CD14-positive monocyte (primary cell): ENCODE measurements around the gene TAOK1. TPM values are rescaled to one million over a fixed set of nuclear protein-coding genes. Genes with fewer than 3 reads are reported as not detected.
A peak's percentile ranks its signal among the peaks of the same experiment; 100 is the strongest.

Experiments used
- DNase-seq, 3 donors: peaks; one replicate each; pipeline ENCODE4 v3.0.0-alpha.2; 2011 to 2022
- H2AFZ ChIP-seq: 2 replicates; pipeline ENCODE4 v1.6.0; 2012; ENCODE audit warnings: mild to moderate bottlenecking, low read depth, low read length, inconsistent platforms; ENCODE audit not compliant: insufficient read depth, poor library complexity, severe bottlenecking
- H3K27ac ChIP-seq, 2 donors: 1 replicate in 1 of 2; 2 replicates in 1 of 2; pipeline ENCODE4 v1.5.1; 2012 to 2013; ENCODE audit warnings: low read length in 2 of 2, control low read depth in 1 of 2, inconsistent platforms in 1 of 2, low read depth in 1 of 2, mild to moderate bottlenecking in 1 of 2
- H3K27me3 ChIP-seq, 2 donors: one replicate each; pipeline versions ENCODE4 v1.6.0 to v1.6.1; 2011 to 2013; ENCODE audit warnings: low read length in 2 of 2; ENCODE audit not compliant: control insufficient read depth in 2 of 2, insufficient read depth in 2 of 2
- H3K36me3 ChIP-seq, 2 donors: replicated peaks in 1 of 2; 1 replicate in 1 of 2; 2 replicates in 1 of 2; pipeline versions ENCODE4 v1.5.1 to v1.6.1; 2012 to 2013; ENCODE audit warnings: low read length in 2 of 2, control low read depth in 1 of 2, inconsistent platforms in 1 of 2, mild to moderate bottlenecking in 1 of 2; ENCODE audit not compliant: insufficient read depth in 2 of 2, control insufficient read depth in 1 of 2
- H3K4me1 ChIP-seq, 2 donors: 1 replicate in 1 of 2; 2 replicates in 1 of 2; pipeline versions ENCODE4 v1.5.1 to v1.6.1; 2012 to 2013; ENCODE audit warnings: low read length in 2 of 2, control low read depth in 1 of 2, inconsistent platforms in 1 of 2, mild to moderate bottlenecking in 1 of 2, moderate library complexity in 1 of 2; ENCODE audit not compliant: insufficient read depth in 2 of 2, control insufficient read depth in 1 of 2
- H3K4me2 ChIP-seq: replicated peaks from 2 replicates; pipeline ENCODE3; 2012; ENCODE audit warnings: low read length, moderate library complexity, mild to moderate bottlenecking; ENCODE audit not compliant: poor library complexity, severe bottlenecking; ENCODE audit errors: extremely low read depth
- H3K4me3 ChIP-seq, 3 experiments: fragments of 200-600 bp in 1 of 3; sonication (generic) in 1 of 3; replicated peaks in 1 of 3; 1 replicate in 2 of 3; 2 replicates in 1 of 3; pipeline ENCODE4 v1.5.1; 2011 to 2013; ENCODE audit warnings: low read length in 3 of 3, mild to moderate bottlenecking in 3 of 3, control low read depth in 2 of 3, low read depth in 2 of 3, inconsistent platforms in 1 of 3, moderate library complexity in 1 of 3
- H3K79me2 ChIP-seq: 2 replicates; pipeline ENCODE4 v1.6.0; 2012; ENCODE audit warnings: mild to moderate bottlenecking, control low read depth, inconsistent platforms, low read length, moderate library complexity; ENCODE audit not compliant: insufficient read depth
- H3K9ac ChIP-seq: 2 replicates; pipeline ENCODE4 v1.6.0; 2017; ENCODE audit warnings: low read length, mild to moderate bottlenecking; ENCODE audit not compliant: insufficient read depth, poor library complexity, severe bottlenecking
- H3K9me3 ChIP-seq, 2 donors: replicated peaks in 1 of 2; 1 replicate in 1 of 2; 2 replicates in 1 of 2; pipeline versions ENCODE4 v1.5.1 to v1.6.1; 2012 to 2013; ENCODE audit warnings: low read length in 2 of 2, control low read depth in 1 of 2; ENCODE audit not compliant: control insufficient read depth in 1 of 2, insufficient read depth in 1 of 2
- H4K20me1 ChIP-seq: 2 replicates; pipeline ENCODE4 v1.6.0; 2012; ENCODE audit warnings: mild to moderate bottlenecking, low read length, control low read depth, moderate library complexity; ENCODE audit not compliant: insufficient read depth
- H3K27ac Mint-ChIP-seq, 7 donors: one replicate each; pipeline ENCODE4 v1.8.0; 2020; ENCODE audit warnings: mild to moderate bottlenecking in 7 of 7, mixed read lengths in 7 of 7, moderate library complexity in 6 of 7, inconsistent platforms in 2 of 7
- H3K27me3 Mint-ChIP-seq, 3 donors: one replicate each; pipeline ENCODE4 v1.8.0; 2021 to 2022; ENCODE audit warnings: low read depth in 3 of 3, mild to moderate bottlenecking in 3 of 3, mixed read lengths in 3 of 3, moderate library complexity in 3 of 3, inconsistent platforms in 1 of 3
- H3K36me3 Mint-ChIP-seq, 2 donors: one replicate each; pipeline ENCODE4 v1.8.0; 2020; ENCODE audit warnings: mixed read lengths in 2 of 2, inconsistent platforms in 1 of 2, mild to moderate bottlenecking in 1 of 2
- H3K4me1 Mint-ChIP-seq: one replicate; pipeline ENCODE4 v1.8.0; 2020; ENCODE audit warnings: mild to moderate bottlenecking, mixed read lengths
- H3K4me3 Mint-ChIP-seq, 2 donors: one replicate each; pipeline ENCODE4 v1.8.0; 2020; ENCODE audit warnings: mild to moderate bottlenecking in 2 of 2, mixed read lengths in 2 of 2, moderate library complexity in 1 of 2
- H3K9me3 Mint-ChIP-seq, 7 donors: one replicate each; pipeline ENCODE4 v1.8.0; 2020 to 2022; ENCODE audit warnings: mixed read lengths in 7 of 7, mild to moderate bottlenecking in 6 of 7, moderate library complexity in 6 of 7, inconsistent platforms in 2 of 7
- WGBS: methylation state at CpG from one replicate; pipeline ENCODE4 v1.1.5; 2013; ENCODE audit warnings: missing lambda C conversion rate; ENCODE audit not compliant: insufficient coverage; 5-methylcytosine and 5-hydroxymethylcytosine counted together
- intact Hi-C, 2 donors: fragments of 100-400 bp; cut with micrococcal nuclease; formaldehyde crosslinking; loops; one replicate each; pipeline versions ENCODE4 v1.15.0 to v1.15.1; 2023
- polyA plus RNA-seq, 3 donors: library from polyadenylated mRNA; depleted of rRNA in 1 of 3; unstranded in 2 of 3; stranded (reverse) in 1 of 3; fragments of 300-500 nt in 2 of 3; fragments of >200 nt in 1 of 3; fragmentation: Illumina TruSeq in 2 of 3; gene quantifications; 1 replicate in 2 of 3; 2 replicates in 1 of 3; pipeline ENCODE4 v1.2.3, GENCODE V29; 2012 to 2021
- TF ChIP-seq, protein P1 (sequence below): fragments of 200-600 bp; IDR thresholded peaks from one replicate; pipeline ENCODE4 v1.8.0; 2022; ENCODE audit warnings: antibody characterized with exemption, mild to moderate bottlenecking

TAOK1 gene
- polyA plus RNA-seq, 3 donors, result 2.4 to 13.9 (median 4.8) TPM

DNA sequence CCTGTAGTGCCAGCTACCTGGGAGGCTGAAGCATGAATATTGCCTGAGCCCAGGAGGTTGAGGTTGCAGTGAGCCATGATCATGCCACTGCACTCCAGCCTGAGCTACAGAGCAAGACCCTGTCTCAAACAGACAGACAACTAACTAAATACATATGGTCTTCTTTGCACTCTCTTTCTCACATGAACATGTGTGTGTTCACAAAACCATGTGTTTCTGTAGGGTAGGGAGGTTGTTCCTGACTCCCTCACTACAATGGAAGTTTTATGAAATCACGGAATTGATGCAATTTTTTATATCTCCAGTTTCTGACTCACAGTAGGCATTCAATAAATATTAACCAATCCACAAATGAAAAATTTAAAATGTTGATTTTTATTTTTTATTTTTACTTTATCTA is 128.2 kb downstream of the TAOK1 start:
- no CpG with 5 or more reads among the region's 1 CpG for WGBS
- Histone ChIP-seq H3K27ac (no peak overlapping the region), H3K36me3 (peaks cover 83 to 95% of the 10 kb centered on the region in 2 donors), H3K79me2 (no peaks in the 10 kb centered on the region), H3K4me1 (no peaks in the 10 kb centered on the region), H3K27me3 (no peaks in the 10 kb centered on the region), H3K4me2 (no peak overlapping the region), H3K9ac (no peak overlapping the region), H3K4me3 (no peak overlapping the region), H3K9me3 (no peaks in the 10 kb centered on the region), H4K20me1 (peaks cover 27% of the 10 kb centered on the region), H2AFZ (no peak overlapping the region)
- no peak overlapping the region for H3K4me3 Mint-ChIP-seq
- intact Hi-C loops, result no loop called here
- H3K27me3 Mint-ChIP-seq, result no peaks in the 10 kb centered on the region
- no peak for DNase-seq
- H3K27ac Mint-ChIP-seq, result peak overlapping the region in 1 of 7 donors; percentile 30
- no peaks in the 10 kb centered on the region for H3K4me1 Mint-ChIP-seq
- TF ChIP-seq, protein P1, sequence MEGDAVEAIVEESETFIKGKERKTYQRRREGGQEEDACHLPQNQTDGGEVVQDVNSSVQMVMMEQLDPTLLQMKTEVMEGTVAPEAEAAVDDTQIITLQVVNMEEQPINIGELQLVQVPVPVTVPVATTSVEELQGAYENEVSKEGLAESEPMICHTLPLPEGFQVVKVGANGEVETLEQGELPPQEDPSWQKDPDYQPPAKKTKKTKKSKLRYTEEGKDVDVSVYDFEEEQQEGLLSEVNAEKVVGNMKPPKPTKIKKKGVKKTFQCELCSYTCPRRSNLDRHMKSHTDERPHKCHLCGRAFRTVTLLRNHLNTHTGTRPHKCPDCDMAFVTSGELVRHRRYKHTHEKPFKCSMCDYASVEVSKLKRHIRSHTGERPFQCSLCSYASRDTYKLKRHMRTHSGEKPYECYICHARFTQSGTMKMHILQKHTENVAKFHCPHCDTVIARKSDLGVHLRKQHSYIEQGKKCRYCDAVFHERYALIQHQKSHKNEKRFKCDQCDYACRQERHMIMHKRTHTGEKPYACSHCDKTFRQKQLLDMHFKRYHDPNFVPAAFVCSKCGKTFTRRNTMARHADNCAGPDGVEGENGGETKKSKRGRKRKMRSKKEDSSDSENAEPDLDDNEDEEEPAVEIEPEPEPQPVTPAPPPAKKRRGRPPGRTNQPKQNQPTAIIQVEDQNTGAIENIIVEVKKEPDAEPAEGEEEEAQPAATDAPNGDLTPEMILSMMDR, result no peak
- no peaks in the 10 kb centered on the region for H3K9me3 Mint-ChIP-seq
- peaks cover 76 to 90% of the 10 kb centered on the region in 2 donors for H3K36me3 Mint-ChIP-seq

DNA sequence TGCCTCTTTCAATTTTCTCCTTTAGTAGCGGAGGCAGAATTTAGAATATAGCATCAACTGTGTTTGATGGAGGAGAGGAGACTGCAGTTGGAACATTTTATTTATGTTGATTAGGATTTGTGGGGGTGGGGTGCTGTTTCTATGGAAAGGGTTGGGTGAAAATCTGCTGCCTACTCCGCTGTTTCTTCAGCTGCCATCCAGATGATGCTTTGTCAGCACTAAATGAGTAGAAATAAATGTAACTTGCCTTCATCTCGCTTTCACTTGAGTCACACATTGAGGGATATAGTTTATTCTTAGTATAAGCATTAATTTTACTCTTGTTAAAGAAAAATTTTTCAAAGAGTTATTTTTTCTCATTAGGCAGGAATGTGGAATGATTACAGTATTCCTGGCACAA is 134.5 kb downstream of the TAOK1 start:
- Histone ChIP-seq H3K4me3 (no peak overlapping the region), H3K9ac (no peak overlapping the region), H4K20me1 (peaks cover 46% of the 10 kb centered on the region), H3K79me2 (no peaks in the 10 kb centered on the region), H3K4me2 (no peak overlapping the region), H3K27ac (no peak overlapping the region), H3K36me3 (peaks cover 66 to 100% of the 10 kb centered on the region in 2 donors), H2AFZ (no peak overlapping the region), H3K27me3 (no peaks in the 10 kb centered on the region), H3K9me3 (no peaks in the 10 kb centered on the region), H3K4me1 (no peaks in the 10 kb centered on the region)
- intact Hi-C loops, result no loop called here
- WGBS, result no CpG with 5 or more reads among the region's 3 CpGs
- Mint-ChIP-seq H3K27ac (no peak overlapping the region), H3K4me3 (no peak overlapping the region), H3K27me3 (no peaks in the 10 kb centered on the region), H3K36me3 (peaks cover 57 to 92% of the 10 kb centered on the region in 2 donors), H3K4me1 (no peaks in the 10 kb centered on the region), H3K9me3 (peaks cover 0 to 2% (median 0%) of the 10 kb centered on the region in 7 donors)
- DNase-seq, result no peak
- TF ChIP-seq, protein P1, result no peak
